K562 (cell line): ENCODE data around the gene GALNT7. TPM values are rescaled to one million over a fixed set of nuclear protein-coding genes. Genes with fewer than 3 reads are reported as not detected.
A peak's percentile ranks its signal among the peaks of the same experiment; 100 is the strongest.

ENCODE experiments used
- ARID2 ChIP-seq: fragments of 450-650 bp; IDR thresholded peaks from 2 replicates; pipeline ENCODE4 v1.6.1; 2017; ENCODE audit warnings: antibody characterized with exemption, mild to moderate bottlenecking
- BMI1 ChIP-seq: fragments of 150-350 bp; IDR thresholded peaks from 2 replicates; pipeline ENCODE4 v1.6.1; 2014; ENCODE audit warnings: low read length
- BRD4 ChIP-seq: fragments of 200-600 bp; sonication (generic); IDR thresholded peaks from 2 replicates; pipeline ENCODE4 v1.6.1; 2017; ENCODE audit warnings: inconsistent platforms
- CBFA2T2 ChIP-seq: fragments of 450-650 bp; conservative IDR thresholded peaks from 2 replicates; pipeline ENCODE4 v1.6.1; 2017; ENCODE audit warnings: mild to moderate bottlenecking
- DDX20 ChIP-seq: fragments of 450-650 bp; IDR thresholded peaks from 2 replicates; pipeline ENCODE4 v1.6.1; 2016; ENCODE audit warnings: missing genetic modification characterization, low read depth, mild to moderate bottlenecking, missing compliant biosample characterization, moderate library complexity
- HCFC1 ChIP-seq: IDR thresholded peaks from 2 replicates; pipeline ENCODE4 v1.6.1; 2012; ENCODE audit warnings: low read depth, low read length, improper control_type of control experiment
- HEY1 ChIP-seq: fragments of 250-450 bp; sonication (Bioruptor Pico); IDR thresholded peaks from 2 replicates; pipeline ENCODE4 v1.5.0; 2020; ENCODE audit warnings: mild to moderate bottlenecking, moderate library complexity, borderline replicate concordance
- IRF2 ChIP-seq: sonication (generic); formaldehyde crosslinking; IDR thresholded peaks from 2 replicates; pipeline ENCODE4 v1.8.1; 2022; ENCODE audit warnings: mild to moderate bottlenecking, missing genetic modification reagents
- KLF16 ChIP-seq: IDR thresholded peaks from 2 replicates; pipeline ENCODE4 v1.6.1; 2016; ENCODE audit warnings: antibody characterized with exemption
- NR4A1 ChIP-seq, 2 experiments: fragments of 250-450 bp in 1 of 2; fragments of 450-650 bp in 1 of 2; sonication (Bioruptor Pico) in 1 of 2; IDR thresholded peaks; 2 replicates each; pipeline versions ENCODE4 v1.4.0 to v1.6.1; 2016 to 2020; ENCODE audit warnings: mild to moderate bottlenecking in 2 of 2, missing compliant biosample characterization in 1 of 2, missing genetic modification characterization in 1 of 2, moderate library complexity in 1 of 2
- POU5F1 ChIP-seq: fragments of 150-350 bp; IDR thresholded peaks from 2 replicates; pipeline ENCODE4 v1.6.1; 2014; ENCODE audit warnings: borderline replicate concordance, low read length, low read depth, mild to moderate bottlenecking; ENCODE audit not compliant: partially characterized antibody
- RHOXF2B ChIP-seq: fragments of 250-450 bp; sonication (Bioruptor Pico); conservative IDR thresholded peaks from 2 replicates; pipeline ENCODE4 v1.5.1; 2021
- TAF1 ChIP-seq: IDR thresholded peaks from 2 replicates; pipeline ENCODE4 v1.6.1; 2011; ENCODE audit warnings: mild to moderate bottlenecking, low read length, moderate library complexity; ENCODE audit not compliant: insufficient read depth, control insufficient read depth, severe bottlenecking; ENCODE audit errors: extremely low read depth
- ZBTB7A ChIP-seq: IDR thresholded peaks from 2 replicates; pipeline ENCODE4 v1.6.1; 2011; ENCODE audit warnings: low read depth, mild to moderate bottlenecking, low read length, moderate library complexity, borderline replicate concordance; ENCODE audit not compliant: control insufficient read depth
- ZFX ChIP-seq: sonication (generic); formaldehyde crosslinking; IDR thresholded peaks from 2 replicates; pipeline ENCODE4 v1.8.0; 2022; ENCODE audit warnings: mild to moderate bottlenecking, missing genetic modification reagents, moderate library complexity
- ZNF121 ChIP-seq: sonication (generic); formaldehyde crosslinking; conservative IDR thresholded peaks from 2 replicates; pipeline ENCODE4 v1.8.0; 2022; ENCODE audit warnings: missing genetic modification reagents
- ZNF184 ChIP-seq: sonication (generic); formaldehyde crosslinking; IDR thresholded peaks from 2 replicates; pipeline ENCODE4 v1.5.0; 2020; ENCODE audit warnings: missing genetic modification reagents
- ZNF324 ChIP-seq: fragments of 250-450 bp; sonication (Bioruptor Pico); IDR thresholded peaks from 2 replicates; pipeline ENCODE4 v1.4.0; 2020; ENCODE audit warnings: mild to moderate bottlenecking
- polyA plus RNA-seq, 8 experiments: library from polyadenylated mRNA; depleted of rRNA in 4 of 8; stranded (reverse) in 5 of 8; unstranded in 3 of 8; fragments of >200 nt; fragmentation: Nextera tagmentation in 2 of 8; fragmentation: Illumina TruSeq in 1 of 8; extraction: Ambion mirVana in 2 of 8; extraction: Trizol in 1 of 8; gene quantifications; 2 replicates each; pipeline versions ENCODE4 v1.2.1 to v1.2.3, GENCODE V29; 2011 to 2014; ENCODE audit warnings: inconsistent platforms in 1 of 8, missing spikeins in 1 of 8
- total RNA-seq, 7 experiments: library from RNA; depleted of rRNA in 6 of 7; stranded (reverse); fragments of >200 nt in 6 of 7; fragmentation: Illumina TruSeq in 2 of 7; extraction: Trizol in 2 of 7; gene quantifications; 2 replicates each; pipeline versions ENCODE4 v1.2.1 to v1.2.3, GENCODE V29; 2011 to 2021; ENCODE audit warnings: low replicate concordance in 1 of 7
- TF ChIP-seq, protein P1 (sequence below): fragments of 250-450 bp; sonication (Bioruptor Pico); IDR thresholded peaks from 2 replicates; pipeline ENCODE4 v1.8.0; 2021; ENCODE audit warnings: moderate library complexity, mild to moderate bottlenecking, inconsistent platforms
- TF ChIP-seq, protein P2 (sequence below): fragments of 200-800 bp; sonication (Bioruptor generic); IDR thresholded peaks from 2 replicates; pipeline ENCODE4 v1.6.1; 2017; ENCODE audit warnings: missing genetic modification characterization, missing compliant biosample characterization
- TF ChIP-seq, protein P3 (sequence below), 2 experiments: fragments of 450-650 bp; IDR thresholded peaks; 2 replicates each; pipeline ENCODE4 v1.6.1; 2016; ENCODE audit warnings: mild to moderate bottlenecking in 2 of 2, borderline replicate concordance in 1 of 2, low read depth in 1 of 2, moderate library complexity in 1 of 2

Gene GALNT7
- total and polyA plus RNA-seq, 9 of the 15 experiments (the other 6 are each of a cell fraction or from before 2014, with no cell fraction given) = 16.7 to 38.7 (median 31.1) TPM

DNA sequence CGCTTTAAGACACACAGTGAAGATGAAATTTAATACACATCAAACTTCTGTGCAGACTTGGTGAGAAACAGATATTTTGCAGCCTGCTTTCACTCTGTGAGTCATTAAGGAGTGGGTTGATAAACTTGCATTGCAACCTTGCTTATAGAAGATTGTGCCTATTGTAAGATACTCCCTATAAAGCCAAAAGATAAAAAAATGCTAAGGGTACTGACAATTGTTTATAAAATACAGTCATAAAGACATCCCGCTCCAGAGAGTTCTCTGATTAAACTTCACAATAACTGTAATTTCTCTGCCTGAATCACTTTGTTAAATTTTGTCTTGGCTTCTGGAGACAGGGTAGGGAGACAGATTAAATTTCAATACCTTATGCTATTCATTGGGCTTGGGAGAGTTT, 49.1 kb downstream of the GALNT7 start (continued):
- TF ChIP-seq ZFX (CRISPR knock-in tag) (no peak), IRF2 (CRISPR knock-in tag) (no peak), CBFA2T2 (peak; percentile 46; the same call in 1 of the 2 replicates), ZBTB7A (no peak), HEY1 (no peak), DDX20 (no peak), BRD4 (no peak), NR4A1 (CRISPR knock-in tag; IDR thresholded peaks at IDR 0.05) (no peak), NR4A1 (tag; IDR thresholded peaks at IDR 0.05) (no peak), ZNF121 (CRISPR knock-in tag) (no peak), KLF16 (no peak), TAF1 (no peak), ZNF324 (CRISPR knock-in tag) (no peak), POU5F1 (no peak), ARID2 (no peak), ZNF184 (CRISPR knock-in tag) (no peak), RHOXF2B (CRISPR knock-in tag) (no peak), BMI1 (no peak), HCFC1 (no peak)
- TF ChIP-seq, protein P1, sequence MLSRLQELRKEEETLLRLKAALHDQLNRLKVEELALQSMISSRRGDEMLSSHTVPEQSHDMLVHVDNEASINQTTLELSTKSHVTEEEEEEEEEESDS (CRISPR knock-in tag) = no peak
- TF ChIP-seq, protein P2, sequence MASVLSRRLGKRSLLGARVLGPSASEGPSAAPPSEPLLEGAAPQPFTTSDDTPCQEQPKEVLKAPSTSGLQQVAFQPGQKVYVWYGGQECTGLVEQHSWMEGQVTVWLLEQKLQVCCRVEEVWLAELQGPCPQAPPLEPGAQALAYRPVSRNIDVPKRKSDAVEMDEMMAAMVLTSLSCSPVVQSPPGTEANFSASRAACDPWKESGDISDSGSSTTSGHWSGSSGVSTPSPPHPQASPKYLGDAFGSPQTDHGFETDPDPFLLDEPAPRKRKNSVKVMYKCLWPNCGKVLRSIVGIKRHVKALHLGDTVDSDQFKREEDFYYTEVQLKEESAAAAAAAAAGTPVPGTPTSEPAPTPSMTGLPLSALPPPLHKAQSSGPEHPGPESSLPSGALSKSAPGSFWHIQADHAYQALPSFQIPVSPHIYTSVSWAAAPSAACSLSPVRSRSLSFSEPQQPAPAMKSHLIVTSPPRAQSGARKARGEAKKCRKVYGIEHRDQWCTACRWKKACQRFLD = no peak
- TF ChIP-seq, protein P3, sequence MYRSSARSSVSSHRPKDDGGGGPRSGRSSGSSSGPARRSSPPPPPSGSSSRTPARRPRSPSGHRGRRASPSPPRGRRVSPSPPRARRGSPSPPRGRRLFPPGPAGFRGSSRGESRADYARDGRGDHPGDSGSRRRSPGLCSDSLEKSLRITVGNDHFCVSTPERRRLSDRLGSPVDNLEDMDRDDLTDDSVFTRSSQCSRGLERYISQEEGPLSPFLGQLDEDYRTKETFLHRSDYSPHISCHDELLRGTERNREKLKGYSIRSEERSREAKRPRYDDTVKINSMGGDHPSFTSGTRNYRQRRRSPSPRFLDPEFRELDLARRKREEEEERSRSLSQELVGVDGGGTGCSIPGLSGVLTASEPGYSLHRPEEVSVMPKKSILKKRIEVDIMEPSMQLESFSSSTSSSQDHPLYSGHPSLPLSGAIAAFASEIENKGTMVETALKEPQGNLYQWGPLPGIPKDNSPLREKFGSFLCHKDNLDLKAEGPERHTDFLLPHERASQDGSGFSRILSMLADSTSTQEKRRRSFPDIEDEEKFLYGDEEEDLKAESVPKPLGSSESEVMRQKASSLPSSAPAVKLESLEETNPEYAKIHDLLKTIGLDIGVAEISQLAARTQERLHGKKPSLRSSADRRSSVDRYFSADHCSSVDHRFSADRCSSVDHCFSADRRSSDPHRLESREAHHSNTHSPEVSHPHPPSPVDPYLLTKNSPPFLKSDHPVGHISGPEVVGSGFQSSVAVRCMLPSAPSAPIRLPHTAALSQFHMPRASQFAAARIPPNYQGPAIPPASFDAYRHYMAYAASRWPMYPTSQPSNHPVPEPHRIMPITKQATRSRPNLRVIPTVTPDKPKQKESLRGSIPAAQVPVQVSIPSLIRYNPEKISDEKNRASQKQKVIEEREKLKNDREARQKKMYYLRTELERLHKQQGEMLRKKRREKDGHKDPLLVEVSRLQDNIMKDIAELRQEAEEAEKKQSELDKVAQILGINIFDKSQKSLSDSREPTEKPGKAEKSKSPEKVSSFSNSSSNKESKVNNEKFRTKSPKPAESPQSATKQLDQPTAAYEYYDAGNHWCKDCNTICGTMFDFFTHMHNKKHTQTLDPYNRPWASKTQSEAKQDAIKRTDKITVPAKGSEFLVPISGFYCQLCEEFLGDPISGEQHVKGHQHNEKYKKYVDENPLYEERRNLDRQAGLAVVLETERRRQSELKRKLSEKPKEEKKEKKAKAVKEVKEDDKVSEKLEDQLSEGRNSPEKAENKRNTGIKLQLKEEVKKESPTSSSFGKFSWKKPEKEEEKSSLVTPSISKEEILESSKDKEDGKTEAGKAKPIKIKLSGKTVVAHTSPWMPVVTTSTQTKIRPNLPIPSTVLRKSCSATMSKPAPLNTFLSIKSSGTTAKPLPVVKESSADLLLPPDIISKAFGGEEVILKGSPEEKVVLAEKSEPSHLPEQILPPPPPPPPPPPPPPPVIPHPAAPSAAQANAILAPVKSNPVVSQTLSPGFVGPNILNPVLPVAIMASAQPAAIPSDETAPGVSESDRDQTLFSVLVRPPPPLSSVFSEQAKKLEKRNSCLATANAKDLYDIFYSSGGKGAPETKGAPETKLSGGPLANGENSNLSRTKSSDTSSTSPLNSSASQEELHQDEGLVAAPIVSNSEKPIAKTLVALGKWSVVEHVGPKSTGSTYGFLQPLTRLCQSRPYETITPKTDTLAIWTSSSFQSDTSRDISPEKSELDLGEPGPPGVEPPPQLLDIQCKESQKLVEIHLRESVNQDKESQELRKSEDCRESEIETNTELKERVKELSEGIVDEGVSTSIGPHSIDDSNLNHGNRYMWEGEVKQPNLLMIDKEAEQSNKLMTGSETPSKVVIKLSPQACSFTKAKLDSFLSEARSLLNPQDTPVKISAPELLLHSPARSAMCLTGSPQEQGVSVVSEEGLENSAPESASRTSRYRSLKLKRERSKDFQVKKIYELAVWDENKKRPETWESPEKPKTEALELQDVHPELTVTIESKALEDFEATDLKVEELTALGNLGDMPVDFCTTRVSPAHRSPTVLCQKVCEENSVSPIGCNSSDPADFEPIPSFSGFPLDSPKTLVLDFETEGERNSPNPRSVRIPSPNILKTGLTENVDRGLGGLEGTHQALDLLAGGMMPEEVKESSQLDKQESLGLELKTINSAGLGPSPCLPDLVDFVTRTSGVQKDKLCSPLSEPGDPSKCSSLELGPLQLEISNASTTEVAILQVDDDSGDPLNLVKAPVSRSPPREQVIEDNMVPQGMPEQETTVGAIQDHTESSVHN (IDR thresholded peaks at IDR 0.05; ENCODE audit: borderline replicate concordance in 1 of 2, low read depth in 1 of 2) = no peak
